Right lobe of liver (tissue), 6 donors: Measurements from ENCODE around the gene PPP4R4. TPM values are rescaled to one million over a fixed set of nuclear protein-coding genes. Genes with fewer than 3 reads are reported as not detected.
"Not testable (repeated sequence)": the region's sequence is repeated elsewhere in the genome, so short reads cannot be mapped to it uniquely, and the experiment has no call there.

Experiments used
- ATAC-seq, 4 donors: fragments of 200-7000 bp; cut with Tn5 transposase; one replicate each; pipeline ENCODE4 v1.9.1; 2020; ENCODE audit warnings: mild to moderate bottlenecking in 4 of 4, moderate library complexity in 4 of 4
- DNase-seq, 3 donors: peaks; one replicate each; pipeline ENCODE4 v3.0.0-alpha.2; 2020
- H3K27ac ChIP-seq, 3 donors: fragments of 200-600 bp; one replicate each; pipeline ENCODE4 v1.8.0; 2022
- H3K27me3 ChIP-seq, 2 donors: fragments of 200-600 bp; one replicate each; pipeline ENCODE4 v1.8.0; 2022
- H3K36me3 ChIP-seq, 4 donors: fragments of 200-600 bp; sonication (generic) in 1 of 4; one replicate each; pipeline versions ENCODE4 v1.5.1 to v1.8.0; 2017 to 2022; ENCODE audit warnings: control low read depth in 1 of 4
- H3K4me1 ChIP-seq, 4 donors: fragments of 200-600 bp; sonication (generic) in 1 of 4; one replicate each; pipeline versions ENCODE4 v1.5.1 to v1.8.0; 2017 to 2022; ENCODE audit warnings: control low read depth in 1 of 4
- H3K4me3 ChIP-seq, 3 donors: fragments of 200-600 bp; one replicate each; pipeline ENCODE4 v1.8.0; 2022
- H3K9me3 ChIP-seq, 4 donors: fragments of 200-600 bp; sonication (generic) in 1 of 4; one replicate each; pipeline versions ENCODE4 v1.5.1 to v1.8.0; 2017 to 2022; ENCODE audit warnings: control low read depth in 1 of 4
- POLR2A ChIP-seq: fragments of 450-650 bp; IDR thresholded peaks from one replicate; pipeline ENCODE4 v1.6.1; 2017; ENCODE audit warnings: antibody characterized with exemption, mild to moderate bottlenecking
- WGBS: methylation state at CpG from one replicate; pipeline ENCODE4 v1.1.6; 2018; ENCODE audit warnings: low coverage, low lambda C conversion rate; ENCODE audit not compliant: insufficient coverage; ENCODE audit errors: missing lambda C conversion rate; 5-methylcytosine and 5-hydroxymethylcytosine counted together
- intact Hi-C, 2 donors: fragments of 100-400 bp; cut with DNase I; formaldehyde crosslinking; loops; one replicate each; pipeline versions ENCODE4 v1.11.2 to v1.14.1; 2022
- total RNA-seq, 6 experiments: library from RNA; depleted of rRNA in 2 of 6; stranded (reverse); fragments of >200 nt in 2 of 6; fragmentation: NEBNext Ultra II Directional in 3 of 6; extraction: Animal tissue kit (Norgen Biotek cat#: 25700) in 3 of 6; gene quantifications; one replicate each; pipeline versions ENCODE4 v1.1.0 to v1.2.4, GENCODE V29; 2016 to 2023
- TF ChIP-seq, protein P1 (sequence below), 4 donors: fragments of 200-600 bp in 3 of 4; fragments of 450-650 bp in 1 of 4; IDR thresholded peaks; one replicate each; pipeline versions ENCODE4 v1.5.1 to v1.8.0; 2016 to 2022; ENCODE audit warnings: antibody characterized with exemption in 4 of 4, mild to moderate bottlenecking in 2 of 4
- donor health status: DM: no; HTN: yes; CAD: no.
- donor health status: DM: no; HTN: no; CAD: no.
- donor health status: DM: no; HTN: no; CAD: no.
- donor health status: DM: no; HTN: yes; CAD: no.
- donor health status: DM: no; HTN: yes; CAD: no.

PPP4R4 gene
- total RNA-seq, 6 experiments from 2014 or later: 0.26 to 4.1 (median 1.2) TPM

- H3K4me3 ChIP-seq, H3K36me3 ChIP-seq, H3K27me3 ChIP-seq, H3K4me1 ChIP-seq, intact Hi-C loops, H3K9me3 ChIP-seq: not testable (repeated sequence)
- ATAC-seq: peak; percentile 98 to 100 (median 99)
- H3K27ac ChIP-seq: peak overlapping the region; percentile 56 to 79 (median 72)
- WGBS: 64% methylated on average over 8 of the region's 11 CpGs
- TF ChIP-seq POLR2A: peak; percentile 11
- DNase-seq: peak; percentile 72 to 85 (median 83)
These were observed 102.9 kb downstream of the PPP4R4 start for GRCh38 chr14:94276898-94277561.

- ATAC-seq (no peak), DNase-seq (no peak)
- WGBS: 59% methylated on average over 2 of the region's 2 CpGs
- no peak overlapping the region for H3K27ac ChIP-seq
- intact Hi-C loops: no loop called here
- H3K4me1 ChIP-seq: peaks cover 0 to 4% (median 0%) of the 10 kb centered on the region in 4 donors
- H3K9me3 ChIP-seq: no peaks in the 10 kb centered on the region
- H3K36me3 ChIP-seq: peaks cover 0 to 14% (median 7%) of the 10 kb centered on the region in 4 donors
- no peak overlapping the region for H3K4me3 ChIP-seq
- no peaks in the 10 kb centered on the region for H3K27me3 ChIP-seq
- TF ChIP-seq POLR2A: no peak
- TF ChIP-seq, protein P1, sequence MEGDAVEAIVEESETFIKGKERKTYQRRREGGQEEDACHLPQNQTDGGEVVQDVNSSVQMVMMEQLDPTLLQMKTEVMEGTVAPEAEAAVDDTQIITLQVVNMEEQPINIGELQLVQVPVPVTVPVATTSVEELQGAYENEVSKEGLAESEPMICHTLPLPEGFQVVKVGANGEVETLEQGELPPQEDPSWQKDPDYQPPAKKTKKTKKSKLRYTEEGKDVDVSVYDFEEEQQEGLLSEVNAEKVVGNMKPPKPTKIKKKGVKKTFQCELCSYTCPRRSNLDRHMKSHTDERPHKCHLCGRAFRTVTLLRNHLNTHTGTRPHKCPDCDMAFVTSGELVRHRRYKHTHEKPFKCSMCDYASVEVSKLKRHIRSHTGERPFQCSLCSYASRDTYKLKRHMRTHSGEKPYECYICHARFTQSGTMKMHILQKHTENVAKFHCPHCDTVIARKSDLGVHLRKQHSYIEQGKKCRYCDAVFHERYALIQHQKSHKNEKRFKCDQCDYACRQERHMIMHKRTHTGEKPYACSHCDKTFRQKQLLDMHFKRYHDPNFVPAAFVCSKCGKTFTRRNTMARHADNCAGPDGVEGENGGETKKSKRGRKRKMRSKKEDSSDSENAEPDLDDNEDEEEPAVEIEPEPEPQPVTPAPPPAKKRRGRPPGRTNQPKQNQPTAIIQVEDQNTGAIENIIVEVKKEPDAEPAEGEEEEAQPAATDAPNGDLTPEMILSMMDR (IDR thresholded peaks at IDR 0.05): no peak
These were observed 104.6 kb downstream of the PPP4R4 start for GRCh38 chr14:94278731-94279130.

DNA sequence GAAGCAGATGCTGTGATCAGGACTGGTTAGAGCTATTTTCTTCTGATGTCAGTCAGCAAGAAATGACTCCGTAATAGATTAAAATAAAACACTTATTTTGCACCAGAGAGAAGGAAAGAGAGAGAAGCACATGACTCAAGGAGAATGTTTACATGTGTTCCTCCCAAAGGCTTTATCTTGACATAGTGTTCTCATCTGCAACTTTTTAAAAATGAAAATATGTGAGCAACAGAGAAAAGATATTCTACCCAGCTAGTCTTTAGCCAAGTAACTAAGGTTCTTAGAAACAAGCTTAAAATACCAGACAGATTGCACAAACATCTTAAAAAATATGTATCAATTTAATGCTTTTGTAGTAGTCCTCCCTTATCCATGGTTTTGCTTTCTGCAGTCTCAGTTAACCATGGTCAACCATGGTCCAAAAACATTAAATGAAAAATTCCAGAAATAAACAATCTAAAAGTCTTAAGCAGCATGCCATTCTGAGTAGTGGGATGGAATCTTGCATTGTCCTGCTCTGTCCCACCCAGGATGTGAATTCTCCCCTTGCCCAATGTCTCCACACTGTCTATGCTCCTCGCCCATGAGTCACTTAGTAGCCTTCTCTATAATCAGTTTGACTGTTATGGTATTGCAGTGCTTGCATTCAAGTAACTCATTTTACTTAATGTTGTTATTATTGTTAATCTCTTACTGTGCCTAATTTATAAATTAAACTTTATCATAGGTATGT lies 109.0 kb downstream of the PPP4R4 start:
- H3K27me3 ChIP-seq: no peaks in the 10 kb centered on the region
- no peaks in the 10 kb centered on the region for H3K9me3 ChIP-seq
- 80% methylated on average over 2 of the region's 2 CpGs for WGBS
- ATAC-seq: no peak
- no peak overlapping the region for H3K4me3 ChIP-seq
- H3K27ac ChIP-seq: no peak overlapping the region
- no peak for TF ChIP-seq POLR2A
- TF ChIP-seq, protein P1 (IDR thresholded peaks at IDR 0.05): no peak
- no peak for DNase-seq
- H3K4me1 ChIP-seq: peaks cover 0 to 22% (median 0%) of the 10 kb centered on the region in 4 donors
- peaks cover 0 to 51% (median 22%) of the 10 kb centered on the region in 4 donors for H3K36me3 ChIP-seq
- intact Hi-C loops: no loop called here

DNA sequence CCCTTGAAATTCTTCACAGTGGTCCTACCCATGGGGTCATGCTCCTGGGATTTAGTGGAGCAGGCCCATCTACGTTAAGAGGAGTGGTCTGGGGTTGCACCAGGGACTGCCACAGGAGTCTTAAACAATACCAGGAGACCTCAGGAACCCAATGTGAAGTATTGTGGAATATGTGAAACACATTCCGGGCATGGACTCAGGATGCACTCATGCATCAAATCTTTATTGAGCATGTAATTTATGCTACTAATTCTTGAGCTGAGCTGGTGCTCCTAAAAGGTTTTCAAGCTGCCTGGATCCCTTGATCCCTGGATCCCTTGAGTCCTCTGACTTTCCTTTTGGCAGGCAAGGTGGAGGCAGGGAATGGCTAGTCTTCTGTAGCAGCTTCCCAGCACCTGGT lies 110.1 kb downstream of the PPP4R4 start:
- no peak for TF ChIP-seq POLR2A
- TF ChIP-seq, protein P1 (IDR thresholded peaks at IDR 0.05): no peak
- no peak overlapping the region for H3K4me3 ChIP-seq
- no peaks in the 10 kb centered on the region for H3K9me3 ChIP-seq
- peaks cover 0 to 58% (median 25%) of the 10 kb centered on the region in 4 donors for H3K36me3 ChIP-seq
- peaks cover 0 to 27% (median 0%) of the 10 kb centered on the region in 4 donors for H3K4me1 ChIP-seq
- intact Hi-C loops: no loop called here
- no peaks in the 10 kb centered on the region for H3K27me3 ChIP-seq
- H3K27ac ChIP-seq: no peak overlapping the region
- ATAC-seq: no peak
- DNase-seq: no peak
- WGBS: 86% methylated on average over 1 of the region's 2 CpGs

DNA sequence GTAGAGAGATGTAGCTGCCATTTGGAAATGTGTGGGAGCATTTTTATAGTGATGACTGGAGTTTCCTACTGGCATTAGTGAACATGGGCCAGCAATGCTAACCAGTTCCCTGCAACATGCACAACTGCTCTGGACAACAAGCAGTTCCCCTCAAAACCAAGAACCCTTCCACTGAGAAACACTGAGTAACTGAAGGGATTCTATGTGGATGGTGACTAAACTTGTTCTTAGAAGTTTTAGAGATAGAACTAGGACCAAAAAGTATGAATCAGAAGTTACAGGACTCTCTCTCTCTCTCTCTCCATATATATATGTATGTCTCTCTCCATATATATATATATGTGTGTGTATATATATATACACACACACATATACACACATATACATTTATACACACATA lies 111.0 kb downstream of the PPP4R4 start:
- no peak overlapping the region for H3K4me3 ChIP-seq
- no peaks in the 10 kb centered on the region for H3K9me3 ChIP-seq
- no peak for ATAC-seq
- H3K27me3 ChIP-seq: no peaks in the 10 kb centered on the region
- DNase-seq: no peak
- H3K4me1 ChIP-seq: peaks cover 0 to 36% (median 0%) of the 10 kb centered on the region in 4 donors
- intact Hi-C loops: no loop called here
- peaks cover 0 to 65% (median 26%) of the 10 kb centered on the region in 4 donors for H3K36me3 ChIP-seq
- no peak overlapping the region for H3K27ac ChIP-seq
- TF ChIP-seq, protein P1 (IDR thresholded peaks at IDR 0.05): no peak
